GM19023 (cell line): ENCODE results near the gene TTC7B.

Experiments used
- ATAC-seq: cut with Tn5 transposase; IDR thresholded peaks from one replicate; pipeline ENCODE4 v1.9.1; 2021; ENCODE audit warnings: mild to moderate bottlenecking, moderate library complexity; ENCODE audit not compliant: unreplicated experiment

The TTC7B gene

GRCh38 chr14:90580377-90581335 lies 235.6 kb downstream of the TTC7B start:
- no peak for ATAC-seq

- ATAC-seq, result no peak
Measured at GRCh38 chr14:90579816-90580215, 236.4 kb downstream of the TTC7B start.

- ATAC-seq, result no peak
Measured at GRCh38 chr14:90579088-90579487, 237.1 kb downstream of the TTC7B start.

GRCh38 chr14:90578283-90578985 lies 237.8 kb downstream of the TTC7B start:
- ATAC-seq, result no peak

GRCh38 chr14:90577661-90578282 lies 238.5 kb downstream of the TTC7B start:
- ATAC-seq, result no peak

- no peak for ATAC-seq
Measured at GRCh38 chr14:90576981-90577660, 239.1 kb downstream of the TTC7B start.

GRCh38 chr14:90576581-90576980 lies 239.6 kb downstream of the TTC7B start:
- ATAC-seq, result no peak

- no peak for ATAC-seq
Measured at GRCh38 chr14:90575781-90576180, 240.4 kb downstream of the TTC7B start.

GRCh38 chr14:90575336-90575735 lies 240.9 kb downstream of the TTC7B start:
- ATAC-seq, result no peak

GRCh38 chr14:90574188-90575131 lies 241.8 kb downstream of the TTC7B start:
- ATAC-seq, result no peak

- no peak for ATAC-seq
Measured at GRCh38 chr14:90573385-90574105, 242.7 kb downstream of the TTC7B start.

- ATAC-seq, result no peak
Measured at GRCh38 chr14:90572441-90573150, 243.6 kb downstream of the TTC7B start.

- ATAC-seq, result no peak
Measured at GRCh38 chr14:90571149-90571947, 244.9 kb downstream of the TTC7B start.

- ATAC-seq, result no peak
Measured at GRCh38 chr14:90570461-90570860, 245.8 kb downstream of the TTC7B start.

GRCh38 chr14:90569606-90570387 lies 246.4 kb downstream of the TTC7B start:
- no peak for ATAC-seq

- ATAC-seq, result no peak
Measured at GRCh38 chr14:90569201-90569600, 247.0 kb downstream of the TTC7B start.

GRCh38 chr14:90568405-90568804 lies 247.8 kb downstream of the TTC7B start:
- no peak for ATAC-seq
